HG02763 (cell line): ENCODE data around the gene PYY.
"Not testable (repeated sequence)": the region's sequence is repeated elsewhere in the genome, so short reads cannot be mapped to it uniquely, and the experiment has no call there.

Experiments
- ATAC-seq: cut with Tn5 transposase; IDR thresholded peaks from one replicate; pipeline ENCODE4 v1.9.1; 2021; ENCODE audit warnings: mild to moderate bottlenecking, moderate library complexity; ENCODE audit not compliant: unreplicated experiment

The PYY gene

DNA sequence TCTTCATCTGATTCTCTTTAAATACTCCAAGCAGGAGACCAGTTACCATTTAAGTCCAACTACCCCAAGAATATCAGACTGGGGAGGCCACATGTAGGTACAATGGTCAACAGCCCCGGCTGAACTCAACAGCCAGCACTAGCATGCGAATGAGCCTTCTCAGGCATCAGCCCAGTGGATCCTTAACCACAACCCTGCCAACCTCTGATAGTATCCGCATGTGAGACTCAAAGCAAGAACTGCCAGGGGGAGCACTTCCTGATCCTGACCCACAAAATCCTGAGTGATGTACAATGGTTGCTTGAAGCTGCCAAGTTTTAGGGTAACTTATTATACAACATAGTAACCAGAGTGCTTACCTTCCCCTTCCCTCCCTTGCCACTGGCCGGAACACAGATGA is 4.0 kb downstream of the PYY start:
- ATAC-seq, result no peak

DNA sequence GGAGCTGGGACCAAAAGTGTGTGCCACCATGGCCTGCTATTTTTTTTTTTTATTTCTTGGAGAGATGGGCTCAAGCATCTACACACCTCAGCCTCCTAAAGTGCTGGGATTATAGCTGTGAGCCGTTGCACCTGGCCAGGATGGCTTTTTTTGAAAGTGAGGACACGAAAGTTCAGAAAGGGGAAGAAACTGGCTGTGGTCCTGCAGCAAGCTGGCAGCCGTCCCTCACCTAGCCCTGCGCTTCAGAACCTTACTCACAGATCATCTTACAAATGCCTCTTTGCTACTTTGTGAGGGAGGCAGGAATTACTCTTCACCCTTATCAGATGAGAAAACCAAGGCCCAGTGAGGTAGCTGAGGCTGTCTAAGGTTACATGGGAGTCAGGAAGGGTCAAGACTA is 7.0 kb downstream of the PYY start:
- ATAC-seq, result no peak

DNA sequence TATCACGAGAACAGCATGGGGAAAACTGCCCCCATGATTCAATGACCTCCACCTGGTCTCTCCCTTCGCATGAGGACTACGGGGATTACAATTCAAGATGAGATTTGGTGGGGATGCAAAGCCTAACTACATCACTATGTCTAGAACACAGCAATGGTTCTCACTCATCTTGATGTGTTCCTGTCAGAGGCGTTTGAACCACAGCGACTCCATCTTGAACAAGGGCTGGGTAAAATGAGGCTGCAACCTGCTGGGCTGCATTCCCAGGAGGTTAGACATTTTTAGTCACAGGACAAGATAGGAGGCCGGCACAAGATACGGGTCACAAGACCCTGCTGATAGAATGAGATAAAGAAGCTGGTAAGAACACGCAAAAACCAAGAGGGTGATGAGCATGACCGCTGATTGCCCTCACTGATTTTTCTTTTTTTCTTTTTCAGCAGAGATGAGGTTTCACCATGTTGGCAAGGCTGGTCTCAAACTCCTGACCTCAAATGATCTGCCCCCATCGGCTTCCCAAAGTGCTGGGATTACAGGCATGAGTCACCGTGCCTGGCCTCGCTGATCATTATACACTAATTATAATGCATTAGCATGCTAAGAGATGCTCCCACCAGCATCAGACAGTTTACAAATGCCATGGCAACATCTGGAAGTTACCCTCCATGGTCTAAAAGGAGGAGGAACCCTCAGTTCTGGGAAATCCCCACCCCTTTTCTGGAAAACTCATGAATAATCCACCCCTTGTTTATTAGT is 8.5 kb downstream of the PYY start:
- no peak for ATAC-seq

DNA sequence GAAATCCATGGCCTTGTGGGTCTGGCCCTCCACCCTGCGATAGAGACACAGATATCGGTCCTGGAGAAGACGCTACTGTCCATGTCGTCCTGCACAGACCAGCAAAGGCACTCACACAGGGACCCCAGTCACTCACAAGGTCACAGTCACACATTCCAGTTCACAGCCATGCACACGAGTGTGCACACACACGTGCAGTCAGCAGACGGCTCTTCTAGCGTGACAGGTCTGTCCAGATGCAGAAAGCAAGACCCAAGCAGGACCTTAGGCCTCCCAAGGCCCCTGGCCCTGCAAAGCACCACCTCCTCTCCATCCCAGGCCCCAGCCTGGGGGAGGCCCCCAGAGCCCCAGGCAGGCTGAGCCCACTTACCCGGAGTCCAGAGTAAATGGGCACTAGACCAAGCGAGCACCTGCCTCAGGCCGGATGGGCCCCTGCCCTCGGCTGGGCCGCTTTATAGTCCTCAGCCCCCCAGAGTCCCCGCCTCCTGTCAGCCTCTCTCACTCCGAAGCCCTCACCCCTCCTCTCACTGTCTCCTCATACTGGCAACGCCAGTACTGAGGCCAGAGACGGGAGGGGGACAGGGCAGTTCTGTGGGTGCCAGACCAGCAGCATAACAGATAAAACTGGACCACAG is 11.6 kb downstream of the PYY start, which contains the start of gene PPY:
Gene PPY (minus strand): TSS at position 426 of the 635 bp plus-strand sequence. CDS start 822 bp downstream, outside the sequence.
- ATAC-seq, result no peak

DNA sequence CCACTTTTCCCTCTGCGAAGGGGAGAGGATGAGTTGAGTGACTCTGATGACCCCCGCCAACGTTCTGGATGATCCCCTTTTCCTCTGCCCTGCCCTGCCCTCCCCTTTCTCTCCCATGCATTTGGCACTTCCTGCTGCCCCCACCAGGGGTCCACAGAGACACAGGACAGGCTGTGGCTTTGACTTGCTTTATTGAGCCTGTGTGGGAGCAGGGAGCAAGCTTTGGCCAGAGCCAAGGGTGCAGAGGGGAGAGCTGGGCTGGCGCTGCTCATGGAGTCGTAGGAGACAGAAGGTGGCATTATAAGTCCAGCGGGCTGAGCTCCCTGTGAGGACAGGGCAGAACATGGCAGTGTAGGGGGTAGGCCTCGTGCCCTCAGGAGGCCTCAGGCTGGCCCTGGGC is 13.1 kb downstream of the PYY start:
- no peak for ATAC-seq

DNA sequence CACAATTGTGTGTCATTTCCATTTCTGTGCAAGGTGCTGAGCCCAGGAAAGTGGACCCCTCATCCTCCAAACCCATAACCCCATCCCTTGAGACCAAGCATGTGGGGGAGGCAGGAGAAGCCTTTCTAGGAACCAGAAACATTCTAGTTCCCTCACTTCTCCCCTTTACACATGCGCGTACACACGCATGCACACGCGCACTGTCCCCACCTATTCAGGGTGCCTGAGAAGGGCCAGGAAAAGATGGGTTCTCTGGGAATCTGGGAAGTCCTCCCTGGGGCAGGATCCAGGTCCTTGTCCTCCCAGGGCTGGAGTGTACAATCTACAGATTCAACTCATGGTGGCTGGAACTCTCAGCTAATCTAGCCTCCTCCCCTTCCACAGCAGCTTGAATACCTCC is 13.9 kb downstream of the PYY start:
- no peak for ATAC-seq

DNA sequence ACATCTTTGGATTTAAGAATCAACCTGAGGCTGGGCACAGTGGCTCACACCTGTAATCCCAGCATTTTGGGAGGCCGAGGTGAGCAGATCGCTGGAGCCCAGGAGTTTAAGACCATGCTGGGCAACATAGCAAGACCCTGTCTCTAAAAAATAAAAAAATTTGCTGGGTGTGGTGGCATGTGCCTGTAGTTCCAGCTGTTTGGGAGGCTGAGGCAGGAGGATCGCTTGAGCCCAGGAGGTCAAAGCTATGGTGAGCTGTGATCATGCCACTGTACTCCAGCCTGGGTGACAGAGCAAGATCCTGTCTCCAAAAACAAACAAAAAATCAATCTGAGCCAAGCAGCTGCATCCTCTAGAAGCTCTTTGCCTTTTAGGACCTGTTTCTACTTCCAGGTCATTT is 14.3 kb downstream of the PYY start:
- not testable (repeated sequence) for ATAC-seq

DNA sequence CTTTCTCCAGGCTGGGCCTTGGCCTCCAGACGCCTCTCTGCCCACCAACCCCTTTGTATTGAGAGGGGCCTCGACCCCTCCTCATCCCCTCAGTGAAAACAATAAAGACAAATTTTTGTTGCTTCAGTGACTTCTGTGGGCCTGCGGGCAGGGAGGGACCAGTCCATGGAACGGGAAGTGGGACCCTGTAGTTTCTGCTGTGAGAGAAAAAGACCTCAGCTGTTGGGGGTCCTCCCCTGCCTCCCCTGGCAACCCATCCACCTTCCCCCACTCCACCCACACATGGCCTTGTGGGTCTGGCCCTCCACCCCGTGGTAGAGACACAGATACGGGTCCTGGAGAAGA is 14.9 kb downstream of the PYY start:
- ATAC-seq, result no peak

DNA sequence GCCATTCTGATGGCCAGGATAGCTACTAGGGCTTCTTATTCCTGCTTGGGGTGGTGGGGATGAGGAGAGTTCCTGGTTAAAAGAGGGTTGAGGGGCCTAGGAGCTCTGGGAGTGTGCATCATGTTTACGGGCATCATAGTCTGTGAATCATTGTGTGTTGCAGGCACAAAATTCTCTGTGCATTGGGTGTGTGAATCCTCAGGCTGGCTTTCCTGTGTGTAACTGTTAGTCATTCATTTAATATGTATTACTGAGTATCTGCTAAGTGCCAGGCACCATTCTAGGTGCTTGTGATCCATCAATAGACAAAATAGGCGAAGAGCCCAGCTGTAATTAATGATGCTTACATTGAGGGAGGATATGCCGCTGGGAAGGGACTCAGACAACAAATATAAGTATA is 17.3 kb downstream of the PYY start:
- ATAC-seq, result no peak

DNA sequence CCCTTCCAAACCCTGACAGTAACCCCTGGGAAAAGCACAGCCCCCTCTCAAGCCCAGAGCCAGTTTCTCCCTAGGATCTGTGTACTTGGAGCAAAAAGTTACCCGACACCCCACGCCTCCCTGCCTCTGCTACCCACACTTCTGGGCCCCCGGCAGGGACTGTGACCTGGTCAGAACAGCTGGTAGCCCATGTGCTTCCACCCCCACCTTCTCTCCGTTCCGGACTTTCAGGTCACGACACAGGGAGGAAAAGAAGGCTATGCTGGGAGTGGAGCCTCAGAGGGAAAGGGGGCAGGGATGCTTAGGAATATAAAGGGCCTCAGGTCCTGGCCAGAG is 17.8 kb downstream of the PYY start:
- ATAC-seq, result no peak

DNA sequence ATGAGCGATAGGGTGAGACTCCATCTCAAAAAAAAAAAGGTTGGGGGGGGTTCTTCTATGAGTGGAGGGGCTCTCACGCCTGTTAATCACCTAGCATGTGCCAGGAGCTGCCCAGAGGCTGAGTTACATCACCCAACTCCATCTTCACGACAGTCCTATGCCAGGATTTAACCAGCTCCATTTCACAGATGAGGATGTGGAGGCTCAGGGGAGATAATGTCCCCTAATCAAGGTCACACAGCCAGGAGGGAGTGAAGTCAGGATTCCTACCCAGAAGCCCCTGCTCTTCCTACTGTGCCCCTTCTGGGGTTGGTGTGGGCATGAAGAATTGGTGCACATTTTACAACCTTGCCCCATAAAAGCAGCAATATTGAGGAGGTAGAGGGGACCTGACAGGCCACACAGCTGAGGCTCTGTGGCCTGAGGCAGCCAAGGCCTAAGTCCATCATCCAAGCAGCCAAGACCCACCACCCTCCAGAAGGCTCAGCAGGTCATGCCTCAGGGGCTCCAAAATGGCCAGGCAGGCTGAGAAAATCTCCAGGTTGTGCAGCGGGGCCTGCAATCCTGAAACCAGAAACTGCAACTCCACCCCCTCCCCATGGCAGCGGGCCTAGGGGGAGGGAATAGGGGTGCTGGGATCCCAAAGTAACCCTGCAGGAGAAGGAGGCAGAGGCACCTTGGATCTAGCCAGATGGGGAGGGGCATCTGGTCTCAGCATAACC is 18.4 kb downstream of the PYY start:
- no peak for ATAC-seq

DNA sequence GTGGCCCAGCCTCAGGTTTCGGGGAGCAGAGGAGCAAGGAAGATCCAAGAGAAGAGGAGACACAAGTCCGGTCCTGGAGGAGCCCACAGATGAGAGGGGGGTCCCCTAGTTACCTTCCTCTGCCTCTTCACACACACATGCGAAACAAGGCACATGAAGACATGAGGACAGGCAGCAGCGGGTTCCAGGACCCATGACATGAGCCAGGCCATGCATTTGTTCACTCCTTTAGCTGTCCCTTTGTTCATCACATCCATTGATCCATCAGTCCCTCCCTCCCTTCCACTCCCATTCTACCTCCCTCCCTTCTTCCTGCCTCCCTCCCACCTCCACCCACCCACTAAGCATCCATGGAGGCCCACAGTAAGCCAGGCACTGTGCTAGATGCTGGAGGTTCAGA is 20.8 kb downstream of the PYY start:
- no peak for ATAC-seq

DNA sequence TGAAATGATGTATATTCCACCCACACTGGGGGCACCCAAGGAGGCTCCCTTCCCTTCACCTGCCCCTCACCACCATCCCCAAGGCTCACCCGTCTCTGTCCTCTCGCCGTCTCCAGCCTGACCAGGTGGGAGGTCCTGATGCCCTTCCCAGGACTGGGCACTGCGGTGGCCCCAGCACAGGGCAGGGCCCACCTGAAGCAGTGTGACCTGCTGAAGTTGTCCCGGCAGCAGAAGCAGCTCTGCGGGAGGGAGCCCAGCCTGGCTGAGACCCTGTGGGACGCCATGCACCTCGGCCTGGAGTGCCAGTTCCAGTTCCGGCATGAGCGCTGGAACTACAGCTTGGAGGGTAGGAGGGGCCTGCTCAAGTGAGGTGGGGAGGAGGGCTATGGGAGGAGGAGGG is 21.4 kb downstream of the PYY start:
- no peak for ATAC-seq

DNA sequence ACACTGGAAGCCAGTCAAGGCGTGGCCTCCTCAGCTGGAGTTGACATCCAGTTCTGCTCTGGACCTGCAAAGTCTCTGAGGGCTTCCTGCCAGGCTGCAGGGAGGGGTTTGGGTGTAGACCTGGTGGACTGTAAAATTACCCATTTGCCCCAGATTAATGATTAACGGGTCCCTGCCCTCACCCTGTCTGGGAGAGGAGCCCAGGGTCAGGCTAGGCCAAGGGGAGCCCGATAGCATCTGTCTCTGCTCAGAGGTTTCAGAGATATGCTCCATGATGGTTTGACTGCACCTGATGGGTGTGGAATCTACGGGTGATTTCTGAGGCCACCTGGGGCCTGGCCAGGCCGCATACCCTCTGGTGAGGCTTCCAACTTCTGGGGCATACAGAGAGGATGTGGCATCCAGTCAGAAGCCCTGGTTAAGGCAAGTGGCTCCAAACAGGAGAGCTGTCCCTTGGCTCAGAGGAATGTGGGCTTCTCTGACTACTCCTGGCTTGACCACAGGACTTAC is 22.6 kb downstream of the PYY start:
- no peak for ATAC-seq

DNA sequence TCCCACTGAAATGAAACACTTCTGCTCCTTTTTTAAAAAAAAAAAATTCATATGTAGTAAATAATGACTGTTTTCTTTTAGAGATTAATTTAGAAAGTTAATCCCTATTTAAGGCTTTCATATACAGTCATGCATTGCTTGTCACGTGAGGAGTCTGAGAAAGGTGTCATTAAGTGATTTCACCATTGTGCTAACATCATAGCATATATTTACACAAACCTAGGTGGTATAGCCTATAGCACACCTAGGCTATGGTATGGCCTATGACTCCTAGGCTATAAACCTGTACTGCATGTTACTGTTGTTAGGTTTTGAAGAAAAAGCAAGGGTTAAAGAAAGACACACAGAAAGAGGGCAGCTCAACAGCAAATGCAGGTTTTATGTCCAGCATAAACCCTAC is 25.1 kb downstream of the PYY start:
- ATAC-seq, result no peak

DNA sequence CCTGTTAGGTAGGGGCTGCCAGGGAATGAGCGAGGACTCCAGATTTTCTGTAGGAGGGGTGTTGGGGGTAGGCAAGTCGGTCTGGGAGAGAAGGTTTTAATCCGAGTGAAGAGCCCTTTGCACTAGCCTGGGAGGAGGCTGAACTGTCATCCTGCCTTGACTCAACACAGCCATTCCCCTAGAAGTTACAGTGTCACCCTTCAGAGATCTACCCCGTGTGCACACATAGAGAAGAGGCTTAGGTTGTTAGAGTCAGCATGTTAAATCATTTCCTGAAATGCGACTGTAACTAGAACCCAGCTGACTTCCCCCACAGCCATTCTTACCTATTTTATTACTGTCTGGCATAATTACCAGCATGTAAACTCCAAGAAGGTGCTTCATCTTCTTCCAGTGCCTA is 25.8 kb downstream of the PYY start:
- not testable (repeated sequence) for ATAC-seq

DNA sequence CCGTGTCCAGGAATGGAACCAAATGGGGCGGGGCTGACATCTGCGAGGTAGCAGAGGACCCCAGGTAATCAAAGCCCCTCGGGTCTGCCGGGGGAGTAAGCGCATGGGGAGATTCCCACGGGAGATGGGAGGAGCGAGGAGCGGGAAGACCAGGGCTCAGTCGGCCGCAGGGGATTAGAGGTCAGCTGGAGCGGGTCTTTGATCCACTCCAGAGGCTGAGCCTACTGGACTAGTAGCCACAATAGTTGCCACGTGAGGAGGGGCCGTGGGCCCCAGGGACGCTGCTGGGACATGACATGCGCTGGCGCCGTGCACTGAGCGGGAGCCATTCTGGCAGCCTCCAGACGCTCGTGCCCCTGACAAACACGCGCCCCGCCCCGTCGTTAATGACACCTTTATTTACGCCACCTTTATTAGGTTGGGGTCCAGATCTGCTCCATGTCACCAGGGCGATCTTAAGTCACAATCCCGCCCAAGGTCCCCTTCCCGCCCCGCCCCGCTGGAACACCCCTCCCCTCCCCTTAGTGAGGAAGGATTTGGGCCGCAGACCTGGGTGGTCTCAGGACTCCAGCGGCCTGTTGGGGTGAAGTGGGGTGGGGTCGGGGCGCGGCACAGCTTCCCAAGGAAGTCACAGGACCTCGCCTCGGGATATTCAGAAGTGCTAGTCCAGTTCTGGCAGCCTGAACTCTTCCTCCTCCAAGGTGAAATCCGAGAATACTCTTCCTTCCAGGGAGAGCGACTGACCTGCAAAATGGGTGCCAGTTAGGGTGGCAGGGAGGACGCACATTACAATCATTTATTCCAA is 26.5 kb downstream of the PYY start:
- ATAC-seq, result no peak

DNA sequence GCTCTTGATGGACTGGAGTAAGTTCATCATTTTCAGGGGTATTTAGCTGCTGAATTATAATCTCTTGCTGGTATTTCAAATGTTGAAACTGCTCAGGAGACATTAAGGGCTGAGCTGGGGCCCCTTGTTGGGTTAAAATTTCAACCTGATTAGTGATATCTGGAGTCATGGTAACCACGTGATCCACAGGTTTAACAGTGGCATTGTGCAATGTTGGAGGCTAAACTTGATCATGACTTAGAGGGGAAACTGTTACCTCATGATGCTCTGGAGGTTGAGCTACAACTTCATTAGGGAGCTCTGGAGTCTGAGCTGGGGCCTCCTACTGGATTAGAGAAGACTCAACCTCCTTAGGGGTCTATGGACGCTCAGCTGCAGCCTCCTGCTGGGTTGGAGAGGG is 29.2 kb downstream of the PYY start:
- ATAC-seq, result no peak

DNA sequence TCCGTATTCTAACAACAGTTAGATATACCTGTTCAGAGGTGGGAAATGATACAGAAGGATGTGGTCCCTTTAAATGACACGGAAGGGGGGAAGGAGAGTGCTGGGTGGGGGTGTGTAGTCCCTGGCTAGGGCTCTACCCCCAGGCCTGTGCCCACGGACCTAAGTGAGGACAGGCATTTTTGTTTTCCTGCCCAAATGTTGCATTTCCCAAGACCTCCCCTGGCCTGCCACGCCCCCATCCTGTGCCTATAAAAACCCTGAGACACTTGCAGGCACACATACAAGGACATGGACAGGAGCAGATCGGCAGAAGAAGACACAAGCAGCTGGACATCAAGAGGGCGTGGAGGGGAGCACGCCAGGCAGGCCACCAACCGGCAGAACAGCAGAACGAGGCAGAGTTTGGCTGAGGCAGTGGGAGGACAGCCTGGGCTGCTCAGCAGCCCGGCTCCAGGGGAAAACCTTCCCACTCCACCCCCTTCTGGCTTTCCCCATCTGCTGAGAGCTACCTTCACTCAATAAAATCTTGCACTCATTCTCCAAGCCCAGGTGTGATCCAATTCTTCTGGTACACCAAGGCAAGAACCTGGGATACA is 33.1 kb downstream of the PYY start:
- no peak for ATAC-seq

DNA sequence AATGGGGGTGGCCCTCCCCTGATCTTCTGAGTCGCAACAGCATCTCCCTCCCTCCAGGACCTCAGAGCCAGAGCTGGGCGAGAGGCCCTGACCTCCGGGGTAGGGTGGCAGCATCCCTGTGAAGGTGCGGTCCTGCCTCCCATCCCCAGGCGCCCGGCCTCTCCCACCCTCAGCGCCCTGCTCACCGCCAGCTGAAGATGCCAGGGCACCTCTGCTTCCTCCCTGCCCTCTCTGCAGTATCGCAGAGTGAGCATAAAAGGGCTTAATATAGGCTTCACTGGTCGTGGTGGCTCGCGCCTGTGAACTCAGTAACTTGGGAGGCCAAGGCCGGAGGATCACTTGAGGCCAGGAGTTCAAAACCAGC is 35.7 kb downstream of the PYY start:
- ATAC-seq, result no peak
